Natural killer cell treated with Interleukin-12 subunit alpha and Interleukin-12 subunit beta and Interleukin-15 and Interleukin-18, amount 100 ng/mL, for 72 hours (primary cell): ENCODE data around the gene MICU1. TPM values are rescaled to one million over a fixed set of nuclear protein-coding genes. Genes with fewer than 3 reads are reported as not detected.
"Not testable (repeated sequence)": the region's sequence is repeated elsewhere in the genome, so short reads cannot be mapped to it uniquely, and the experiment has no call there.

ENCODE experiments used
- ATAC-seq, 2 donors: fragments of 150-1000 bp; cut with Tn5 transposase in 1 of 2; sonication (Bioruptor Pico), chemical (Tn5 transposase) in 1 of 2; 2 replicates each; pipeline ENCODE4 v1.10.0; 2021
- DNase-seq: peaks from one replicate; pipeline ENCODE4 v3.0.0; 2022; ENCODE audit warnings: low spot score
- H3K27ac Mint-ChIP-seq, 2 donors: 1 replicate in 1 of 2; 2 replicates in 1 of 2; pipeline ENCODE4 v1.8.0; 2022; ENCODE audit warnings: mixed read lengths in 2 of 2, mild to moderate bottlenecking in 1 of 2, moderate library complexity in 1 of 2
- H3K27me3 Mint-ChIP-seq, 2 donors: 1 replicate in 1 of 2; 2 replicates in 1 of 2; pipeline ENCODE4 v1.8.0; 2022; ENCODE audit warnings: mixed read lengths in 2 of 2
- H3K36me3 Mint-ChIP-seq: one replicate; pipeline ENCODE4 v1.8.0; 2022; ENCODE audit warnings: mixed read lengths
- H3K4me1 Mint-ChIP-seq, 2 donors: 1 replicate in 1 of 2; 2 replicates in 1 of 2; pipeline ENCODE4 v1.8.0; 2022; ENCODE audit warnings: low read depth in 2 of 2, mixed read lengths in 2 of 2, mild to moderate bottlenecking in 1 of 2
- H3K4me3 Mint-ChIP-seq: one replicate; pipeline ENCODE4 v1.8.0; 2022; ENCODE audit warnings: mixed read lengths
- H3K9me3 Mint-ChIP-seq: 2 replicates; pipeline ENCODE4 v1.8.0; 2022; ENCODE audit warnings: mixed read lengths
- total RNA-seq, 2 donors: library from RNA; stranded (reverse); gene quantifications; one replicate each; pipeline ENCODE4 v1.2.3, GENCODE V29; 2022

MICU1 gene
- total RNA-seq, 2 donors from 2014 or later, result 40.8 to 43.0 TPM

DNA sequence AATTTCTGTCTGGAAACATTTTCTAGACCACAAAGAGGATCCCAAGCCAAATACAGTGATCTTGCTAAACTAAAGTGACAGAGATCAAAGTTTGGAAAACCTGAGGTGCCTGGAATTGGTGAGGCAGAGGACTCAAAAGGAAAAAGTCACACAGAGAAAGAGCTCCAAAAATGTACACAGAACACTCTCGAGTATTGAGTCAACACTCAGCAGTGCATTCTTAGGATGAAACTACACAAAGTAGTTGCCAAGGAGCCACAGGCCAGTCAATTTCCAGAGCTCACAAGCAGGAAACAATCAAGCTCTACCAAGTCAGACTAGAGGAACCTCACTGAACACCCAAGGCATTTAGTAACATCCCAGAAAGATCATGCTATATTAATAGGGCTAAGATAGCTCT, 61.3 kb downstream of the MICU1 start:
- Mint-ChIP-seq H3K36me3 (peaks cover 7% of the 10 kb centered on the region), H3K9me3 (no peaks in the 10 kb centered on the region), H3K4me3 (peak overlapping the region; percentile 23), H3K27me3 (no peaks in the 10 kb centered on the region), H3K27ac (peak overlapping the region; percentile 85 to 89), H3K4me1 (peaks cover 22 to 44% of the 10 kb centered on the region in 2 donors)
- no peak for DNase-seq
- peak; percentile 40 to 78 for ATAC-seq

DNA sequence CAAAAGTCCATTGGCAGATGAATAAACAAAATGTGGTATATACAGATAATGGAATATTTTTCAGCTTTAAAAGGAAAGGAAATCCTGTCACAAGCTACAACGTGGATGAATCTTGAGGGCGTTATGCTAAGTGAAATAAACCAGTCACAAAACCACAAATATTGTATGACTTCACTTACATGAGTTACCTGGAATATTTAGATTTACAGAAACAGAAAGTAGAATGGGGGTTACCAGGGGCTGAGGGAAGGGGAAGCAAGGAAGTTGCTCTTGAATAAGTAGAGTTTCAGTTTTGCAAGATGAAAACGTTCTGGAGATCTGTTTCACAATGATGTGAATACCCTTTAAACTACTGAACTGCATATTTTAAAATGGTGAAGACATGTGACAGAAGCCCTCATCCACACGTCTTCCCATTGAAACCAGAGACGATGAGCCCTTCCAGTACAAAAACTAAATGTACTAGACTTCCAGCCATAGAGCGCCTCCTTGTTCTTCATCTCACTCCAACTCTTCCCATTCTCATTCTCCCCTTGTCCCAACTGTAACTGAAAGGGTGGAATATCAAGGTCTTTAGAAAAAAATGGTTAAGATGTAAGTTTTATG, 62.4 kb downstream of the MICU1 start:
- Mint-ChIP-seq H3K4me1 (peaks cover 22 to 44% of the 10 kb centered on the region in 2 donors), H3K36me3 (peaks cover 13% of the 10 kb centered on the region), H3K27me3 (no peaks in the 10 kb centered on the region), H3K27ac (peak overlapping the region; percentile 85 to 89), H3K4me3 (peak overlapping the region; percentile 75), H3K9me3 (no peaks in the 10 kb centered on the region)
- DNase-seq, result no peak
- peak; percentile 84 to 89 for ATAC-seq

DNA sequence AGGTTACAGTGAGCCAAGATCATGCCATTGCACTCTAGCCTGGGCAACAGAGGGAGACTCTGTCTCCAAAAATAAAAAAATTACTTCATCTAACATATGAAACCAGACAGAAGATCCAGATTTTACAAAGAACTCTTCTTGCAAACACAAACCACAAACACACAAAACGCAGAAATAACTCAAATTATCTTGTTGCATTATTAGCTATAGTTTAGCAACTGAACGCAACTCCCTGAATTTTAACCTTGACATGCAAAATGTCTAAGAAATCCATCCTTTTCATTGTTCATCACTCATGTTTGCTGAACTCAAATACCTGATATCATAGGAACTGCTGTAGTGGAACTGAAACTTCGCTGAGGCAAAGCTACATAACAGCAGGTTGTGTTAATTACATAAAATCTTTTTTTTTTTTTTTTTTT, 64.1 kb downstream of the MICU1 start:
- DNase-seq (no peak), ATAC-seq (no peak)
- no peaks in the 10 kb centered on the region for H3K27me3 Mint-ChIP-seq
- H3K4me3 Mint-ChIP-seq, result peak overlapping the region; percentile 38
- H3K36me3 Mint-ChIP-seq, result peaks cover 19% of the 10 kb centered on the region
- peaks cover 19 to 34% of the 10 kb centered on the region in 2 donors for H3K4me1 Mint-ChIP-seq
- H3K9me3 Mint-ChIP-seq, result no peaks in the 10 kb centered on the region
- H3K27ac Mint-ChIP-seq, result peak overlapping the region in 1 of 2 donors; percentile 62

DNA sequence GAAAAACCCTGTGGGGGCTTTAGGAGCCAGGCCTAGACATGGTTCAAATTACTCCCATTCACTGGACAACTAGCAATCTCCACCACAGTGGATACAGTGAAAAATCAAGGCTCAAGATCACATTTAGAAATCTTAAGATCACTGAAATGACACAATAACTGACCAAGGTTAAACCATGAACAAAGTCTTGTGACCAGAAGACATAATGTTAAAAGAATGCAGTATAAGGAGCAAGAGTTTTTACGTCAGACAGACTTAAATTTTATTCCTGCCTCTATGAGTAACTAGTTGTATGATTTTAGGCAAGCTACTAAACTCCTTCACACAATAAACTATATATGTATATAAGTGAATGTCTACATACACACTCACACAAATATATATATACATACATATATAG, 68.5 kb downstream of the MICU1 start:
- ATAC-seq (no peak), DNase-seq (no peak)
- no peaks in the 10 kb centered on the region for H3K9me3 Mint-ChIP-seq
- H3K4me3 Mint-ChIP-seq, result no peak overlapping the region
- H3K4me1 Mint-ChIP-seq, result peaks cover 2 to 14% of the 10 kb centered on the region in 2 donors
- H3K36me3 Mint-ChIP-seq, result peaks cover 19% of the 10 kb centered on the region
- no peaks in the 10 kb centered on the region for H3K27me3 Mint-ChIP-seq
- no peak overlapping the region for H3K27ac Mint-ChIP-seq

DNA sequence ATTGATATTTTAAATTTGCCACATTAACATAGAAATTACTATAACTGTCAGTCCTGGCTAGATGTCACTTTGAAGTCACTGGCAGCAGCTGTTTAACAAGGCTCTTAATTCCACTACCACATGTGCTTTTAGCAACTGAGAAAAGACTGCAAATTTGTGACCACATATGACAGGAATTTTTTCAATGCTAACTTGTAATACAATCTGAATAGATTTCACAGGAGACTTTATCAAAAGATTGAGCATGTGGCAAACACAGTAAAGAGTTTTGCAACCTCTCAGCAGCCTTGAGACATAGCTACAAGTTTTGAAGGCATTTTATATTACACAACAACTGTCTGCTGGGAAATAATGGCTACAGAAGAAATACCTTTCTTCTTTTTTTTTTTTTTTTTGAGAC, 73.0 kb downstream of the MICU1 start:
- Mint-ChIP-seq H3K27ac (no peak overlapping the region), H3K27me3 (no peaks in the 10 kb centered on the region), H3K4me3 (no peak overlapping the region), H3K36me3 (peaks cover 3% of the 10 kb centered on the region), H3K4me1 (peaks cover 0 to 2% of the 10 kb centered on the region in 2 donors), H3K9me3 (no peaks in the 10 kb centered on the region)
- no peak for ATAC-seq
- no peak for DNase-seq

DNA sequence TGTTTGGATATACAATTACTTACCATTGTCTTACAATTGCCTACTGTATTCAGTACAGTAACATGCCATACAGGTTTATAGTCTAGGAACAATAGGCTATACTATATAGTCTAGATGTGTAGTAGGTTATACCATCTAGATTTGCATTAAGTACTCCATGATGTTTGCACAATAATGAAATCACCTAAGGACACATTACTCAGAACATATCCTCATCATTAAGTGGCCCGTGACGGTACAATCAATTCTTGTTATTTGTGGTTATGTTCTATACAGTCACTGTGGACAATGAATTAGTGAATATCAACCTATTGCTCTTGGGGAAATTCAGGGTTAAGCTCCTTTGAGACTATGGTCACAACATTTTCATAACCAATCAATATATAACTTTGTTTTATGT, 75.6 kb downstream of the MICU1 start:
- peaks cover 0 to 2% of the 10 kb centered on the region in 2 donors for H3K4me1 Mint-ChIP-seq
- H3K9me3 Mint-ChIP-seq, result no peaks in the 10 kb centered on the region
- H3K27me3 Mint-ChIP-seq, result no peaks in the 10 kb centered on the region
- DNase-seq (no peak), ATAC-seq (no peak)
- peaks cover 4% of the 10 kb centered on the region for H3K36me3 Mint-ChIP-seq
- H3K4me3 Mint-ChIP-seq, result no peak overlapping the region
- H3K27ac Mint-ChIP-seq, result no peak overlapping the region

DNA sequence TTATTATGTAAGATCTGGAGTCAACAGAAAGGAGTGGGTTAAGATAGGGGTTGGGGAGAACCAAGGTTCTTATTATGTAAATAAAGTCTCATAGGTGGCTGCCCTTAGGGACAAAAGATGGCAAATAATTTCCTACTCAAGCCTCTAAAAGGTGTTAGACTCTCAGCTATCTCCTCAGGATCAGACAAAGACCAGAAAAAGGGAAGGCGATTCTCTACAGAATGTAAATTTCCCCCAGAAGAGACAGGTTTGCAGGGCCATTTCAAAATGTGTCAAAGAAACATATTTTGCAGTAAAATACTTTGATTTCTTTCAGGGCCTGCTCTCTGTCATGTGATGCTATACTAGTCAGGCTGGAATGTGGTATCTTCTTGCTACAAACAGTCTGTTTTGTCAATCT, 80.3 kb downstream of the MICU1 start:
- no peaks in the 10 kb centered on the region for H3K27me3 Mint-ChIP-seq
- peaks cover 0 to 2% of the 10 kb centered on the region in 2 donors for H3K4me1 Mint-ChIP-seq
- no peaks in the 10 kb centered on the region for H3K9me3 Mint-ChIP-seq
- no peak overlapping the region for H3K4me3 Mint-ChIP-seq
- no peak for ATAC-seq
- DNase-seq, result no peak
- H3K27ac Mint-ChIP-seq, result no peak overlapping the region
- H3K36me3 Mint-ChIP-seq, result peaks cover 4% of the 10 kb centered on the region

DNA sequence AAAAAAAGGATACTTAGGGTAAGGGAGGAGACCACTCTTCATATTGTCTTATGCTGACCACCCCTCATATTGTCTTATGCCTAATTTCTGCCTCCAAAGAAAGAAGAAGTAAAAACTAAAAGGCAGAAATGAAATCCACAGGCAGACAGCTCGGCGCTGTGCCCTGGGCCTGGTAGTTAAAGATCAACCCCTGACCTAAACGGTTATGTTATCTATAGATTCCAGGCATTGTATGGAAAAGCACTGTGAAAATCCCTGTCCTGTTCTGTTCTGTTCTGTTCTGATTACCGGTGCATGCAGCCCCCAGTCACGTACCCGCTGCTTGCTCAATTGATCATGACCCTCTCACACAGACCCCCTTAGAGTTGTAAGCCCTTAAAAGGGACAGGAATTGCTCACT, 82.0 kb downstream of the MICU1 start:
- H3K9me3 Mint-ChIP-seq, H3K4me3 Mint-ChIP-seq, DNase-seq, H3K4me1 Mint-ChIP-seq, ATAC-seq, H3K36me3 Mint-ChIP-seq, H3K27ac Mint-ChIP-seq, H3K27me3 Mint-ChIP-seq: not testable (repeated sequence)

DNA sequence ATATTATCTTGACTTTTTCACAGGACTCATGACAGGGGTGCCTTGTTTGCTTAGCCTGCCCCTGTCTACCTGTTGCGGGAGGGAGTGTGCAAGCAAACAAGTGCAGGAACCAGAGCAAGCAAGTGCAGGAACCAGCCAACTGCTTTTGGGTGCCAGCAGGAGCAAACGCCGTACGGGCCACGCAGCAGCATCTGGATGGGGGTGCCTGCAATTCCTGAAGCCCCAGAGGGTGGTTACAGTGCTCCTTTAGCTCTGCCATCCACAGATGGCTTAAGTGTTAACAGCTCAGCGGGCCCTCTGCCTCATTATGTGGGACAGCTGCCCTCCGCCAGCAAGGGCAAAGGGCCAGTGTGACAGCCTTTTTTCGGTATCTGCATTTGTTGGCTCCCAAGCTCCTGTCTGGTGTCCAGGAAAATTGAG, 83.5 kb downstream of the MICU1 start:
- Mint-ChIP-seq H3K36me3 (no peaks in the 10 kb centered on the region), H3K4me1 (no peaks in the 10 kb centered on the region), H3K27ac (no peak overlapping the region), H3K4me3 (no peak overlapping the region), H3K27me3 (no peaks in the 10 kb centered on the region), H3K9me3 (no peaks in the 10 kb centered on the region)
- no peak for ATAC-seq
- no peak for DNase-seq

DNA sequence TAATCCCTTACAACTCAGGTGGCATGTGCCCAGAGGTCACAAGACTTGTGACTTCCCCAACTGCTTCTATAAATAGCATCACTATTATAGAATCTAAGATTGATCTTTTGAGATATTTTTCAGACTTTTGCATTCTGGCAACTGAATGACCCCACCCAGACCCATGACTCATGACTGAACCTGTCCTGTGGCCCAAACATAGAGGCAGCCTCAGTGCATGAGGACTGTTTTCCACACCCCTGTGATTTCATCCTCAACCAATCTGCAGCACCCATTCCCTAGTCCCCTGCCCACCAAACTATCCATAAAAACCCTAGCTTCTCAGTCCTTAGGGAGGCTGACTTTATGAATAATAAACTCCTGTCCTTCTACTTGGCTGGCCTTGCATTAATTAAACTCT, 84.5 kb downstream of the MICU1 start:
- Mint-ChIP-seq H3K9me3 (no peaks in the 10 kb centered on the region), H3K4me1 (no peaks in the 10 kb centered on the region), H3K4me3 (no peak overlapping the region), H3K27ac (no peak overlapping the region), H3K27me3 (no peaks in the 10 kb centered on the region), H3K36me3 (no peaks in the 10 kb centered on the region)
- no peak for ATAC-seq
- no peak for DNase-seq

DNA sequence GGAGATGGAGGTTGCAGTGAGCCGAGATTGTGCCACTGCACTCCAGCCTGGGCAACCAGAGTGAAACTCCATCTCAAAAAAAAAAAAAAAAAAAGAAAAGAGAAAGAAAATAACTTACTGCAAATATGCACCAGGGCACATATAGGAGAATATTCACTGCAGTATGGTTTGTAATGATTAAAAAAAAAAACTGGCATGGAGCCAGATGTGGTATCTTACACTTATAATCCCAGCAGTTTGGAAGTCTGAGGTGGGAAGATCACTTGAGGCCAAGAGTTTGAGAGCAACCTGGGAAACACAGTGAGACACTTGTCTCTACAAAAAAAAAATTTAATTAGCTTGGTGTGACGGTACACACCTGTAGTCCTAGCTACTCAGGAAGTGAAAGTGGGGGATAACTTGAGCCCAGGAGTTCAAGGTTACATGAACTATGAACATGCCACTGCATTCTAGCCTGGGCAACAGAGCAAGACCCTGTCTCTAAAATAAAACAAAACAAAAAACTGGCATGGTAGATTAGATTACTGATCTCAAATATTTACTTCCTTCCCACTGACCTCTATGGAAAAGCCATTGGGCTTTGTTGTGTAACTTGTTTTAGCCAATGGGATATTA, 85.6 kb downstream of the MICU1 start:
- no peak for DNase-seq
- ATAC-seq, result no peak
- Mint-ChIP-seq H3K36me3 (no peaks in the 10 kb centered on the region), H3K9me3 (no peaks in the 10 kb centered on the region), H3K27ac (no peak overlapping the region), H3K27me3 (no peaks in the 10 kb centered on the region), H3K4me3 (no peak overlapping the region), H3K4me1 (peaks cover 0 to 3% of the 10 kb centered on the region in 2 donors)

DNA sequence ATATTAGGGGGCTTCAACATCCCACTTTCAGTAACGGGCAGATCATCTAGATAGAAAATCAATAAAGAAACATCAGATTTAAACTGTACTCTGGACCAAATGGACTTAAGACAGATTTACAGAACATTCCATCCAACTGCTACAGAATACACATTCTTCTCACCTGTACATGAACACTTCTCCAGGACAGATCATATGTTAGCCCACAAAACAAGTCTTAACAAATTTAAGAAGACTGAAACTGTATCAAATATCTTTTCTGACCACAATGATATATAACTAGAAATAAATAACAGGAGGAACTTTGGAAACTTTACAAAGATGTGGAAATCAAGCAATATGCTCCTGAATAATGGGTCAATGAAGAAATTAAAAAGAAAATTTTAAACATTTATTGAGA, 86.7 kb downstream of the MICU1 start:
- H3K36me3 Mint-ChIP-seq, result no peaks in the 10 kb centered on the region
- H3K9me3 Mint-ChIP-seq, result no peaks in the 10 kb centered on the region
- no peak for DNase-seq
- peak overlapping the region in 1 of 2 donors; percentile 11 for H3K27ac Mint-ChIP-seq
- H3K4me1 Mint-ChIP-seq, result peaks cover 0 to 3% of the 10 kb centered on the region in 2 donors
- ATAC-seq, result no peak
- H3K4me3 Mint-ChIP-seq, result no peak overlapping the region
- no peaks in the 10 kb centered on the region for H3K27me3 Mint-ChIP-seq

DNA sequence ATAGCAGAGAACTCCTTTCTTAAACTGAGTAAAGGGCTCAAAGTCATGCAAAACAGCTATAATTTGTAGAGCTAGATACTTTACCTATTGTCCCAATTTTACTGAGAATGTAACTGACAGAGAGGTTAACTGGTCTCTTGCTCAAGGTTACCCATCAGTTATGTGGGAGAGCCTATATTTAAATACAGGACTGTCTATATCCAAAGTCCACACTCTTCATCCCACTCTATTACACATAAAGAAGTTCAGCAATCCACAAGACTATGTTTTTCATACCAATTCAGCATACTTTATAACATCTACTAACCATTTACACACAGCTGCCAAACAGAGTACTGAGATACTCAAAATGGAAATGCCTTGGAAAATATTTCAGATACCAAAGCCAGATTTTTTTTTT, 100.2 kb downstream of the MICU1 start:
- Mint-ChIP-seq H3K4me1 (no peaks in the 10 kb centered on the region), H3K27me3 (no peaks in the 10 kb centered on the region), H3K36me3 (no peaks in the 10 kb centered on the region), H3K9me3 (no peaks in the 10 kb centered on the region), H3K4me3 (no peak overlapping the region), H3K27ac (no peak overlapping the region)
- ATAC-seq (no peak), DNase-seq (no peak)

DNA sequence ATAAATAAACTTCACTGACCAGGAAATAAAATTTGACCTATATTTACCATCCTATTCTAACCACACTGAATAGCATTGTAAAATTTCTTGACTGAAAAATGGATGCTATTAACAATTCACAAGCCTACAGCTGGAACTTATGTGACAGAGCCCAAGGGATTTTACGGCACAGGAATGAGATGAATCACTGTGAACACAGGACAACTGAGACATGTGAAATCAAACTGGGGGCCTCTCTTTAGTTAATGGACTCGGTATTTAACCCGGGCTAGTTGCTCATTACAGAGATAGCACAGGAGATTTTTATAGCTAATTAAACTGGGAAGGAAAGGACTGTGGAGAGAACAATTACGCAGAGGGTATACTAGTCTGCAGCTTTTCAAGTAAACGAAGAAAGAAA, 100.6 kb downstream of the MICU1 start:
- Mint-ChIP-seq H3K36me3 (no peaks in the 10 kb centered on the region), H3K27me3 (no peaks in the 10 kb centered on the region), H3K4me3 (no peak overlapping the region), H3K27ac (no peak overlapping the region), H3K9me3 (no peaks in the 10 kb centered on the region), H3K4me1 (no peaks in the 10 kb centered on the region)
- DNase-seq (no peak), ATAC-seq (no peak)

DNA sequence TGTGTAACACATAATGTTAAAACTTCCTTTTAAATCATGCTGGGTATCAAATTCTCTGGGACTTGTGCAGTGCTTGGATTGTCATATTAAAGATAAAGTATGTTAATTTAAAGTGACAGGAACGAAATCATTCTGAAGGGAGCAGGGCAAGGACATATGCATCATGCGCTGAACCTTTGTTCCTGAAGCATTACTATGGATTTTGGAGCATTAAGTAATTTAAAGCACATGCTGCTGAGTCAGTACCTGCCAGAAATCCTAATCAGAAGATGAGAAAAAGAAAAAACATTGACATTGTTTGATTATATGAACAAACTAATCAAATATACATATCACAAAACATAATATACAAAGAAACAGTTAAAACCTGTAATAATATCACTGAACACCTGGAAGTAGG, 101.4 kb downstream of the MICU1 start:
- ATAC-seq (no peak), DNase-seq (no peak)
- Mint-ChIP-seq H3K27me3 (no peaks in the 10 kb centered on the region), H3K36me3 (no peaks in the 10 kb centered on the region), H3K9me3 (no peaks in the 10 kb centered on the region), H3K27ac (no peak overlapping the region), H3K4me3 (no peak overlapping the region), H3K4me1 (no peaks in the 10 kb centered on the region)
